GM12874 (cell line): ENCODE data around the gene SOCS3.

Source experiments
- TF ChIP-seq, protein P1 (sequence below): IDR thresholded peaks from 2 replicates; pipeline ENCODE4 v1.5.1; 2011; ENCODE audit warnings: low read depth, mild to moderate bottlenecking, control low read depth, low read length, moderate library complexity; ENCODE audit not compliant: insufficient read depth

The SOCS3 gene, protein sequence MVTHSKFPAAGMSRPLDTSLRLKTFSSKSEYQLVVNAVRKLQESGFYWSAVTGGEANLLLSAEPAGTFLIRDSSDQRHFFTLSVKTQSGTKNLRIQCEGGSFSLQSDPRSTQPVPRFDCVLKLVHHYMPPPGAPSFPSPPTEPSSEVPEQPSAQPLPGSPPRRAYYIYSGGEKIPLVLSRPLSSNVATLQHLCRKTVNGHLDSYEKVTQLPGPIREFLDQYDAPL

DNA sequence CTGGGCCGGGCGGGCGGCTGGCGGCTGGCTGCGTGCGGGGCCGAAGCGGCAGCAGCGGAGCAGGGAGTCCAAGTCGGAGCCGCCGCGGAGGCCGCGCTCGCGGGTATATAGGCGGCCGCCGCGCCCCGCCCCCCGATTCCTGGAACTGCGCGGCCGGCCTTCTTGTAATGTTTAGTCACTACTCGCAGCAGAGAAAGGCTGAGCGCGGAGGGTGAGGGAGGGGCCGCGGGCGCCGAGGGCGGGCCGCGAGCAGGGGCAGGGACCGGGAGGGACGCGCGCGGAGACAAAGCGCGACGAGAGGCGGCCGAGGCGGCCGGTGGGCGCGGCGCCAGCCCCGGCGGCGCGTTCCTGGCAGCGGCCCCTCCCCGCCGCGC is at the start of gene SOCS3:
Gene SOCS3 (minus strand): TSS at position 81 of the 374 bp plus-strand sequence. CDS start 982 bp downstream, outside the sequence.
- TF ChIP-seq, protein P1, sequence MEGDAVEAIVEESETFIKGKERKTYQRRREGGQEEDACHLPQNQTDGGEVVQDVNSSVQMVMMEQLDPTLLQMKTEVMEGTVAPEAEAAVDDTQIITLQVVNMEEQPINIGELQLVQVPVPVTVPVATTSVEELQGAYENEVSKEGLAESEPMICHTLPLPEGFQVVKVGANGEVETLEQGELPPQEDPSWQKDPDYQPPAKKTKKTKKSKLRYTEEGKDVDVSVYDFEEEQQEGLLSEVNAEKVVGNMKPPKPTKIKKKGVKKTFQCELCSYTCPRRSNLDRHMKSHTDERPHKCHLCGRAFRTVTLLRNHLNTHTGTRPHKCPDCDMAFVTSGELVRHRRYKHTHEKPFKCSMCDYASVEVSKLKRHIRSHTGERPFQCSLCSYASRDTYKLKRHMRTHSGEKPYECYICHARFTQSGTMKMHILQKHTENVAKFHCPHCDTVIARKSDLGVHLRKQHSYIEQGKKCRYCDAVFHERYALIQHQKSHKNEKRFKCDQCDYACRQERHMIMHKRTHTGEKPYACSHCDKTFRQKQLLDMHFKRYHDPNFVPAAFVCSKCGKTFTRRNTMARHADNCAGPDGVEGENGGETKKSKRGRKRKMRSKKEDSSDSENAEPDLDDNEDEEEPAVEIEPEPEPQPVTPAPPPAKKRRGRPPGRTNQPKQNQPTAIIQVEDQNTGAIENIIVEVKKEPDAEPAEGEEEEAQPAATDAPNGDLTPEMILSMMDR = no peak

DNA sequence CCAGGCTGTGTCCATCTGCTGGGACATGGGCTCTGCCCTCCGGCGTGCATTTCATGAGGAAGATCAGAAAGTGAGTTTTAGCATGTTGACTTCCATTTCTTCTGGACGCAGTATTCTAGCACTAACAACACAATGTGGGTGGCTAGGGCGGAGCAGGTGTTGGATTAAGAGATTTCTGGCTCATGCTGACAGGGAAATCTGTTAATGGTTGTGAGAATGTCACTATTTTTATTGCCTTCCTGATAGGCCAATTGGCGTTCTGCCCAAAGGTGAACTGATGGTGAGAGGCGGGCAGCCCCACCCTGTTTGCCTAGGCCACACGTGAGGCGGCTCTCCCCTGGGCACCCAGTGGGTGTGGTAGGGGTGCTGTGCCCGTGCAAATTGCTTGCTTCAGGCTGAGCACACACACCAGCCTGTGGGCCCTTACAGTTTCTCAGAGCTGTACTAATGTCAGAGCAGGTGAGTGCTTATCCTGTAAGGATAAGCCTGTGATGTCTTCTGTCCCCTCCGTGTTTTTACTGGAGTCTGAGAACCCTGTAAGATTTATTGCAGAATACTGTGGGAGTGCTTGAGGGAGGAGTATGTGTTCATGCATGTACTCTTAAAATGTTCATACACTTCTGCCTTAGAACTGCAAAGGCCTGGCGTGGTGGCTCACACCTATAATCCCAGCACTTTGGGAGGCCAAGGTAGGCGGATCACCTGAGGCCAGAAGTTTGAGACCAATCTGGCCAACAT is 49.5 kb upstream of the SOCS3 start:
- TF ChIP-seq, protein P1 = no peak

DNA sequence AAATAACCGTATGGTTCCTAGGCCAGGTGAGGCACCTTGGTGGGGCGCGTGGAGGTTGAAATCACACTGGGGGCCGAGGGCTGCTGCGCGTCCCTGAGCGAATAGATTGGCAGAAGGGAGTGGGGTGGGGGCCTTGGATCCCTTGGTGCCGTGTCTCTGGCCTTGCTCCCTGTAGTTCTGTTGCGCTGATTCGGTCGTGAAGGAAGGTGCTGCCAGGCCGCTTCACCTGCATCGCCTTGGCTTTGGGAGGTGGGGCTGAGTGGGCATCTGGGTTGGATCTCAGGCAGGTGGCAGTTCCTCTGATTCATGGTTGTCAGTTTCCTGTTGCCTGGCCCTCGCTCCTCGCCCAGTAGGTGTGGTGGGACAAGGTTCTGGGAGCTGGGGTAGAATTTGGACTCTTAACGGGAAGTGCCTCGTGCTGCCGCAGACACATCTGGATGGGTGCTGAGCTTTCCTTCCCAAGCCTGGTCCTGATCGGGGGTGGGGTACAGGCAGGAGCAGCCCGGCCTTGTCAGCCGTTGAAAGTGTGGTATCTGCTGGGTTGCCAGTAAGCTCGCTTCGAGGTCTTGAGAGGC is 48.7 kb upstream of the SOCS3 start:
- TF ChIP-seq, protein P1 = no peak

DNA sequence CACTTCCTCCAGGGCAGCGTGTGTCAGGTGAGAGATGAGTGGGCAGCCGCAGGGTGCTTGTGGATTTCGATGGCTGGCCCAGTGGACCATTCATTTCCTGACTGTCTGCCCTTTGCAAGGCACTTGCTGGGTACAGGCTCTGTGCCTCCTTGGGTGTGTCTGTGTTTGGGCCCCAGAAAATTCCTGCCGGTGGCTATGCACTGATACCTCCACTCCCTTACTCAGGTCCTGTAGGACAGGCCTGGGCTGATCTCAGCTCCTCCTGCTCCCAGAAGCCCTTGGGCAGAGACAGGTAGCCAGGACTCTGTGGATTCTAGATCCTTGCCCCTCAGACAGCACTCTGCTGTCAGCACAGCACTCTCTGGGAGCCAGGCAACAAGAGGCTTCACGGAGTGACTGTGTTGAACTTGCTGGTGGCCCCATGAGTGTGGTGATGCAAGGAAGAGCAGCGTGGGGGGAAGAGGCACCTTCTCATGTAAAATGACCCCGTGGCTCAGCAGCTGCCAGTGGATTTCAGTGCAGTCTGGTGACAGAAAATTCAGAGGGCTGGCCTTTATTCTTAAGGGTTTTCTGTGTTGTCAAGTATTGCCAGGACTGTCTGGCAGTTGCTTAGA is 47.6 kb upstream of the SOCS3 start:
- TF ChIP-seq, protein P1 = no peak

DNA sequence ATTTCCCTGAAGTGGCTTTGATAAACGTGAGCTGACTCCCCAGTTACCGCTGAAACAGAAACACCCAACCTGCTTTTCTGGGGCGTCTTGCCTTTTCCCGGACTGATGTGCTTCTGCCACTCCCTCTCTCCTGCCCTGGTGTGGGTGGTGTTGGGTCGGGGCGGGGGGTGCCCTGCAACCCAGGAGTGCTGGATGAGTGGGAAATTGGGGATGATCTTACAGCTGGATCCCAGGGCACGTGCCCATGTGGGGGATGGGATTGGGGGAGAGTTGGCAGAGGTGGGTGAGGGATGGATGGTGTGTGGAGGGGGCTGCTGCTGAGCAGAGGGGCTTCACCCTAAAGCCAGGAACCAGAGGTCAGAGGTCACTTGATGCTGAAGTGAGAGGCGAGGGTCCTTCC is 47.0 kb upstream of the SOCS3 start:
- TF ChIP-seq, protein P1 = no peak

DNA sequence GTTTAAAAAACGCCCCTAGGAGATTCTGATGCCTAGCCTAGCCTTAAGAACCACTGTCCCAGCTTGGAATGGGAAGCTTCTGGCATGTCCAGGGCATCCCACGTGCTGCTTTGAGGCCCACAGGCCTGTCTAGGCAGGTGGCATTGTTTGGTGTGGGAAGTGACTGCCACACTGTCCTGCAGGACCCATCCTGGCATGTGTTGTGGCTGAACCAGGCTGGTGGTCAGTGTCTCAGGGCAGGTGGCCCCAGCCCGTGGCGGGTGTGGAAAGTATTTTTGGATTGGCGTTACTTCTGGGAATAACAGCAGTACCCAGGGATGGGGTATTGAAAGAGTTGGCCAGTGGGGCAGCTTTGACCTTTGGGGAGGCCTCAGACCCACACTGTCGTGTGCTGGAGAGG is 46.5 kb upstream of the SOCS3 start:
- TF ChIP-seq, protein P1 = no peak

DNA sequence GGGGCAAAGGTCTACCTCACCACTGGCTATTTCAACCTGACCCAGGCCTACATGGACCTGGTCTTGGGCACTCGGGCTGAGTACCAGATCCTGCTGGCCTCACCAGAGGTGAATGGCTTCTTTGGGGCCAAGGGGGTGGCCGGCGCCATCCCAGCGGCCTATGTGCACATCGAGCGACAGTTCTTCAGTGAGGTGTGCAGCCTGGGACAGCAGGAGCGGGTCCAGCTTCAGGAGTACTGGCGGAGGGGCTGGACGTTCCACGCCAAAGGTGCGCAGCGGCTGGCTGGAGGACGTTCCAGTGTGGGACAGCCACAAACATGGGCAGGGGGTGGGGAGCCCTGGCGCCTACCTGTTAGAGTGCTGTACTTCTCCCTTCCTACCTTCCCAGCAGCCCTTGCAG is 43.9 kb upstream of the SOCS3 start:
- TF ChIP-seq, protein P1 = no peak
